Measurements from ENCODE around the gene NAV2. TPM values are rescaled to one million over a fixed set of nuclear protein-coding genes. Genes with fewer than 3 reads are reported as not detected.

NAV2 gene
- total RNA-seq, 2 donors from 2014 or later, result 21.3 to 45.3 TPM

DNA sequence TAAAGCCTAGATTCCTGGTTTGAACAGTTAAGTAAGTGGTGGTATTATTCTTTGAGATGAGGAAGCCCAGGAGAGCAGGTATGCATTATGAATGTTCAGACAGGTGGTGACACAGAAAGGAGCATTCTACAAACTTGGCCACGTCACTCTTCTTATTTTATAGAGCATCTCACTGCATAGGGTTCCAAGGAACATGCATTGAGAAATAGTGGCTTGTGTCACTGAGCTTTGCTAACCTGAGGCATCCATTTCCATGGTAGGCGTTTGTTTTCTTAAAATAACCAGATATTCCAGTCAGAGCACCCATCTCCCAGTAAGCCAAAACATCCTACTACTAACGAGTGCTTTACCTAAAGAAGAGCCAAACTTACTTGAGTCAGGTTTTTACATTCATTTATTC, 169.7 kb downstream of the NAV2 start:
- intact Hi-C loops (cut with DNase I), result no loop called here
- H3K36me3 ChIP-seq, result no peaks in the 10 kb centered on the region
- H3K4me1 ChIP-seq, result no peaks in the 10 kb centered on the region
- H3K27me3 ChIP-seq, result no peaks in the 10 kb centered on the region
- H3K9ac ChIP-seq (ENCODE audit: low read depth in 2 of 2, low read length in 2 of 2), result no peak overlapping the region
- H3K27ac ChIP-seq, result no peak overlapping the region
- DNase-seq, result no peak
- TF ChIP-seq, protein P1, sequence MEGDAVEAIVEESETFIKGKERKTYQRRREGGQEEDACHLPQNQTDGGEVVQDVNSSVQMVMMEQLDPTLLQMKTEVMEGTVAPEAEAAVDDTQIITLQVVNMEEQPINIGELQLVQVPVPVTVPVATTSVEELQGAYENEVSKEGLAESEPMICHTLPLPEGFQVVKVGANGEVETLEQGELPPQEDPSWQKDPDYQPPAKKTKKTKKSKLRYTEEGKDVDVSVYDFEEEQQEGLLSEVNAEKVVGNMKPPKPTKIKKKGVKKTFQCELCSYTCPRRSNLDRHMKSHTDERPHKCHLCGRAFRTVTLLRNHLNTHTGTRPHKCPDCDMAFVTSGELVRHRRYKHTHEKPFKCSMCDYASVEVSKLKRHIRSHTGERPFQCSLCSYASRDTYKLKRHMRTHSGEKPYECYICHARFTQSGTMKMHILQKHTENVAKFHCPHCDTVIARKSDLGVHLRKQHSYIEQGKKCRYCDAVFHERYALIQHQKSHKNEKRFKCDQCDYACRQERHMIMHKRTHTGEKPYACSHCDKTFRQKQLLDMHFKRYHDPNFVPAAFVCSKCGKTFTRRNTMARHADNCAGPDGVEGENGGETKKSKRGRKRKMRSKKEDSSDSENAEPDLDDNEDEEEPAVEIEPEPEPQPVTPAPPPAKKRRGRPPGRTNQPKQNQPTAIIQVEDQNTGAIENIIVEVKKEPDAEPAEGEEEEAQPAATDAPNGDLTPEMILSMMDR (IDR thresholded peaks at IDR 0.05), result no peak
- no peak overlapping the region for H3K4me3 ChIP-seq
- no peaks in the 10 kb centered on the region for H3K9me3 ChIP-seq

DNA sequence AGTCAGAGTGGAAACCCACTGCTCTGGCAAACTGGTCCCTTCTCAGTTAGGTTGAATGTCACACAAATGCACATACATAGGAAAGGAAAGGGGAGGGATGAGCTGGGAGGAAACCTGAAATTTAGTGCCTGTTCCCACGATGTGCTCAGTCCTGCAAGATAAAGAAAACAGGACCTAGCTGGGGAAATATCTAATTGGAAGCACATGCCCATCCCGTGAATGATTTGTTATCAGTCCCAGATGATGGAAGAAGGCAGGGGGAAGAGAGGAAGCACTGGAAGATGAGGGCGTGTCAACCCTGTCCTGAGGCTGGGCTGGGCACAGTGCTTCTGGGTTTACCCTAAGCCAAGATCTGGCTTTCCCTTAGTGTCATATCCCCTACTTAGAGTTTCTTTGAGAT, 173.9 kb downstream of the NAV2 start:
- intact Hi-C loops (cut with DNase I), result no loop called here
- no peak overlapping the region for H3K27ac ChIP-seq
- H3K27me3 ChIP-seq, result no peaks in the 10 kb centered on the region
- no peak for DNase-seq
- H3K4me1 ChIP-seq, result no peaks in the 10 kb centered on the region
- TF ChIP-seq, protein P1 (IDR thresholded peaks at IDR 0.05), result no peak
- no peak overlapping the region for H3K4me3 ChIP-seq
- H3K9me3 ChIP-seq, result no peaks in the 10 kb centered on the region
- no peaks in the 10 kb centered on the region for H3K36me3 ChIP-seq
- no peak overlapping the region for H3K9ac ChIP-seq (ENCODE audit: low read depth in 2 of 2, low read length in 2 of 2)

DNA sequence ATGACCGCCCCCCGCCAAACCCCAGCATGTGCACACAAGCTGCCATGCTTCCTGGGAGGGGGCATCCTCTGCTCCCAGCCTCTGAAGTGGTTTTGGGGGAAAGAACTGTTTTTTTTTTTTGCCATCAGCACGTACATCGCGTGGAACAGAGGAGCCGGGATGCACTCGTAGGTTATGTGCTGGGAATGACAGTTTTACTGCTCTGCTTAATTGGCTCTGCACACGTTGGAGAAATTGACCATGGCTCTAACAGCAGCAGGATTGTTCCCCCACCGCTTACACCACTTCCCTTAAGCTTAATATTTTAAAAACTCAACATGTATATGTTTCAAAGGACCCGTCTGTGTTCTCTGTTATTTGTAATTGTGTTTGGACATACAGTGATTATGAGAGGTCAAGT, 175.2 kb downstream of the NAV2 start:
- TF ChIP-seq, protein P1 (IDR thresholded peaks at IDR 0.05), result no peak
- Histone ChIP-seq H3K9me3 (no peaks in the 10 kb centered on the region), H3K4me1 (no peaks in the 10 kb centered on the region), H3K27ac (no peak overlapping the region), H3K27me3 (no peaks in the 10 kb centered on the region), H3K4me3 (no peak overlapping the region), H3K9ac (ENCODE audit: low read depth in 2 of 2, low read length in 2 of 2) (no peak overlapping the region), H3K36me3 (no peaks in the 10 kb centered on the region)
- DNase-seq, result no peak
- intact Hi-C loops (cut with DNase I), result no loop called here

DNA sequence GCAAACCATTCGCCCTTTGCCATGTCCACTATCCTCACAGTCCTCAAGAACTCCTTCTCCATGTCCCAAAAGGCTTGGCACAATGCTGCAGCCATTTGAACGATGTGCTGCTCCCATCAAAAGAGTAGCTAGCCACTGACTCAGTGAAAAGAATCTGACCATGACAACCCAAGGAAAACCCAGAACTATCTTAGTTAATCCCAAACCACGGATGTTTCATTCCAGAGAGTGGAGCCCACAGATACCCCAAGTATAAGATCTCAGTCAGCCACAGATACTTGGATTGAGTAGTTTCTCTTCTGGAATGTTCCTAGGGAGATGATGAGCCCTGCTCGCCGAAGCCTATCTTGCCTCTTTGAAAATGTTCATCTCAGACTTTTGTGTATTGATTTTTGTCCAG, 176.9 kb downstream of the NAV2 start:
- intact Hi-C loops (cut with DNase I), result no loop called here
- Histone ChIP-seq H3K36me3 (no peaks in the 10 kb centered on the region), H3K4me1 (no peaks in the 10 kb centered on the region), H3K9ac (ENCODE audit: low read depth in 2 of 2, low read length in 2 of 2) (no peak overlapping the region), H3K9me3 (no peaks in the 10 kb centered on the region), H3K27ac (no peak overlapping the region), H3K4me3 (no peak overlapping the region), H3K27me3 (no peaks in the 10 kb centered on the region)
- TF ChIP-seq, protein P1 (IDR thresholded peaks at IDR 0.05), result no peak
- DNase-seq, result no peak

DNA sequence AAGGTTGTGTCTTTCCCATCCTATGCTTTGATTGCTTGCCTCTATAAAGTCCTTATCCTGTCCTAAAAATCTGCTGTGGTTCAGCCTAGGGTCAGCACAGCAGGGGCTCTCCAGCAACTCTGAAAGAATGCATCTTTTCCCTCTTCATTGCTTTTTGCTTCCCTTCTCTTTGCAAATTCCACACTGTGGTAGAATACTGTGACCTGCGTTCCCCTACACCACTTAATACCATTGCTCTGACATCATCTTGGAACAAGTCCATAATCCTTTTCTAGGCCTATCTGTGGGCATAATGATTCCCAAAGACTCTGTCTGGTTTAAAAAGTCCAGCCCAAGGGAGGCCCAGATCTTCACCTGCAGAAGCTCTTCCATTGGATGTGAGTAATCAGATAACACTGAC, 177.7 kb downstream of the NAV2 start:
- intact Hi-C loops (cut with DNase I), result no loop called here
- Histone ChIP-seq H3K9ac (ENCODE audit: low read depth in 2 of 2, low read length in 2 of 2) (no peak overlapping the region), H3K36me3 (no peaks in the 10 kb centered on the region), H3K4me1 (no peaks in the 10 kb centered on the region), H3K4me3 (no peak overlapping the region), H3K27ac (no peak overlapping the region), H3K27me3 (no peaks in the 10 kb centered on the region), H3K9me3 (no peaks in the 10 kb centered on the region)
- DNase-seq, result no peak
- TF ChIP-seq, protein P1 (IDR thresholded peaks at IDR 0.05), result no peak

DNA sequence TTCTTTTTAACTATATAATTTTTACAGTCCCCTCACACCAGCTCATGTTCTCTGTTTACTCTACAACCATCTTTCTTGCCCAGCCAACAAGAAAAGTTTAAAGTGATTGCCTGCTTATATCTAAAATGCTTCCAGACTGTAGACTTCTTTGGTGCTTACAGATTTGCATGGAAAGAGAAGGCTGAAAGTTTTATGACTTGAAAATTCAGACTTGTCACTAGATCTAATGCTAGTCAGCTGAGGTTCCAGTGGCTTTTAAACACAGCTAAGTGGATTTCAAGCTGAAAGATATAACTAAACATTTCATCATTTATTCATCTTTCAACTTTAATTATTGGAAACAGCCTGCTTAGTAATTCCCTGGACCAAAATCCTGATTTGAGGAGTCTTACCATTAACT, 178.4 kb downstream of the NAV2 start:
- DNase-seq, result no peak
- intact Hi-C loops (cut with DNase I), result no loop called here
- H3K27ac ChIP-seq, result no peak overlapping the region
- TF ChIP-seq, protein P1 (IDR thresholded peaks at IDR 0.05), result no peak
- H3K9ac ChIP-seq (ENCODE audit: low read depth in 2 of 2, low read length in 2 of 2), result no peak overlapping the region
- no peaks in the 10 kb centered on the region for H3K27me3 ChIP-seq
- no peak overlapping the region for H3K4me3 ChIP-seq
- H3K36me3 ChIP-seq, result no peaks in the 10 kb centered on the region
- no peaks in the 10 kb centered on the region for H3K4me1 ChIP-seq
- no peaks in the 10 kb centered on the region for H3K9me3 ChIP-seq

All from colonic mucosa (tissue), 4 donors.